Astrocyte (in vitro differentiated cells and primary cell): ENCODE data around the gene CHRNB2. TPM values are rescaled to one million over a fixed set of nuclear protein-coding genes. Genes with fewer than 3 reads are reported as not detected.
"Not testable (repeated sequence)": the region's sequence is repeated elsewhere in the genome, so short reads cannot be mapped to it uniquely, and the experiment has no call there.

Experiments
- DNase-seq: peaks from one replicate; pipeline ENCODE4 v3.0.0-alpha.2; 2010; ENCODE audit warnings: low read depth
- FAIRE-seq: peaks from 2 replicates; lab custom pipeline; 2011; peaks lifted over from hg19 to GRCh38; lab: Jason Lieb, UNC
- H2AFZ ChIP-seq: 2 replicates; pipeline ENCODE4 v1.6.0; 2012; ENCODE audit warnings: low read depth, low read length, inconsistent platforms
- H3K27ac ChIP-seq: 2 replicates; pipeline ENCODE4 v1.5.1; 2011; ENCODE audit warnings: low read depth, low read length, inconsistent platforms
- H3K27me3 ChIP-seq: 2 replicates; pipeline ENCODE4 v1.6.0; 2011; ENCODE audit warnings: low read length, inconsistent platforms; ENCODE audit not compliant: insufficient read depth
- H3K36me3 ChIP-seq: 2 replicates; pipeline ENCODE4 v1.5.1; 2011; ENCODE audit warnings: low read length, inconsistent platforms; ENCODE audit not compliant: insufficient read depth
- H3K4me1 ChIP-seq: 2 replicates; pipeline ENCODE4 v1.5.1; 2011; ENCODE audit warnings: low read length, inconsistent platforms; ENCODE audit not compliant: insufficient read depth
- H3K4me2 ChIP-seq: 2 replicates; pipeline ENCODE4 v1.6.0; 2012; ENCODE audit warnings: low read length, inconsistent platforms
- H3K4me3 ChIP-seq: 2 replicates; pipeline ENCODE4 v1.5.1; 2011; ENCODE audit warnings: low read depth, mild to moderate bottlenecking, low read length, inconsistent platforms; ENCODE audit not compliant: insufficient read depth
- H3K79me2 ChIP-seq: 2 replicates; pipeline ENCODE4 v1.6.0; 2012; ENCODE audit warnings: mild to moderate bottlenecking, low read length, inconsistent platforms; ENCODE audit not compliant: insufficient read depth
- H3K9ac ChIP-seq: 2 replicates; pipeline ENCODE4 v1.6.0; 2012; ENCODE audit warnings: mild to moderate bottlenecking, low read length, inconsistent platforms
- H3K9me3 ChIP-seq: 2 replicates; pipeline ENCODE4 v1.5.1; 2012; ENCODE audit warnings: low read depth, mild to moderate bottlenecking, low read length, inconsistent platforms; ENCODE audit not compliant: insufficient read depth
- H4K20me1 ChIP-seq: 2 replicates; pipeline ENCODE4 v1.6.0; 2012; ENCODE audit warnings: low read length, inconsistent platforms; ENCODE audit not compliant: insufficient read depth
- H3K27ac Mint-ChIP-seq: one replicate; pipeline ENCODE4 v1.8.0; 2021; ENCODE audit warnings: mild to moderate bottlenecking, mixed read lengths; ENCODE audit not compliant: unreplicated experiment
- H3K27me3 Mint-ChIP-seq: one replicate; pipeline ENCODE4 v1.8.0; 2021; ENCODE audit warnings: low read depth, mixed read lengths; ENCODE audit not compliant: unreplicated experiment
- H3K36me3 Mint-ChIP-seq: one replicate; pipeline ENCODE4 v1.8.0; 2021; ENCODE audit warnings: low read depth, mixed read lengths; ENCODE audit not compliant: unreplicated experiment
- H3K4me1 Mint-ChIP-seq: one replicate; pipeline ENCODE4 v1.8.0; 2021; ENCODE audit warnings: low read depth, mixed read lengths; ENCODE audit not compliant: unreplicated experiment
- H3K4me3 Mint-ChIP-seq: one replicate; pipeline ENCODE4 v1.8.0; 2021; ENCODE audit warnings: mild to moderate bottlenecking, moderate library complexity, mixed read lengths; ENCODE audit not compliant: unreplicated experiment
- H3K9me3 Mint-ChIP-seq: one replicate; pipeline ENCODE4 v1.8.0; 2021; ENCODE audit warnings: mild to moderate bottlenecking, mixed read lengths; ENCODE audit not compliant: unreplicated experiment
- EZH2 ChIP-seq: IDR thresholded peaks from 2 replicates; pipeline ENCODE4 v1.6.1; 2012; ENCODE audit warnings: mild to moderate bottlenecking, low read length, inconsistent platforms; ENCODE audit not compliant: insufficient read depth
- total RNA-seq: library from RNA; stranded (reverse); gene quantifications from 2 replicates; pipeline ENCODE4 v1.2.1, GENCODE V29; 2021
- TF ChIP-seq, protein P1 (sequence below): IDR thresholded peaks from 2 replicates; pipeline ENCODE4 v1.5.1; 2011; ENCODE audit warnings: low read depth, mild to moderate bottlenecking, inconsistent platforms, low read length, moderate library complexity; ENCODE audit not compliant: insufficient read depth

Gene CHRNB2
- total RNA-seq, 1 donor from 2014 or later, result 0.20 TPM

GRCh38 chr1:154529308-154529707 is 38.3 kb upstream of the CHRNB2 start:
- H3K4me3 ChIP-seq, result no peak overlapping the region
- Mint-ChIP-seq H3K27ac (no peak overlapping the region), H3K27me3 (peaks cover 5% of the 10 kb centered on the region)

DNA sequence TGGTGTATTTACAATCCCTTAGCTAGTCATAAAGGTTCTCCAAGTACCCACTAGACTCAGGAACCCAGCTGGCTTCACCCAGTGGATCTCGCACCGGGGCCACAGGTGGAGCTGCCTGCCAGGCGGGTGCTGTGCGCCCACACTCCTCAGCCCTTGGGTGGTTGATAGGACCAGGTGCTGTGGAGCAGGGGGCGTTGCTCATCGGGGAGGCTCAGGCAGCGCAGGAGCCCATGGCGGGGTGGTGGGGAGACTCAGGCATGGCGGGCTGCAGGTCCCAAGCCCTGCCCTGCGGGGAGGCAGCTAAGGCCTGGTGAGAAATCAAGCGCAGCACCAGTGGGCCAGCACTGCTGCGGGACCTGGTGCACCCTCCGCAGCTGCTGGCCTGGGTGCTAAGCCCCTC is 35.6 kb upstream of the CHRNB2 start:
- H3K36me3 ChIP-seq, H3K4me1 ChIP-seq, H3K79me2 ChIP-seq, H3K4me1 Mint-ChIP-seq, FAIRE-seq, H4K20me1 ChIP-seq, H3K4me3 Mint-ChIP-seq, H3K4me2 ChIP-seq, H3K4me3 ChIP-seq, H3K27ac Mint-ChIP-seq, H3K9me3 ChIP-seq, DNase-seq, H3K27ac ChIP-seq, H3K9ac ChIP-seq, H2AFZ ChIP-seq, H3K36me3 Mint-ChIP-seq: not testable (repeated sequence)
- Mint-ChIP-seq H3K27me3 (peaks cover 15% of the 10 kb centered on the region), H3K9me3 (peaks cover 12% of the 10 kb centered on the region)
- H3K27me3 ChIP-seq, result peaks cover 12% of the 10 kb centered on the region

More at GRCh38 chr1:154529308-154529707, 38.3 kb upstream of the CHRNB2 start:
- TF ChIP-seq, protein P1, sequence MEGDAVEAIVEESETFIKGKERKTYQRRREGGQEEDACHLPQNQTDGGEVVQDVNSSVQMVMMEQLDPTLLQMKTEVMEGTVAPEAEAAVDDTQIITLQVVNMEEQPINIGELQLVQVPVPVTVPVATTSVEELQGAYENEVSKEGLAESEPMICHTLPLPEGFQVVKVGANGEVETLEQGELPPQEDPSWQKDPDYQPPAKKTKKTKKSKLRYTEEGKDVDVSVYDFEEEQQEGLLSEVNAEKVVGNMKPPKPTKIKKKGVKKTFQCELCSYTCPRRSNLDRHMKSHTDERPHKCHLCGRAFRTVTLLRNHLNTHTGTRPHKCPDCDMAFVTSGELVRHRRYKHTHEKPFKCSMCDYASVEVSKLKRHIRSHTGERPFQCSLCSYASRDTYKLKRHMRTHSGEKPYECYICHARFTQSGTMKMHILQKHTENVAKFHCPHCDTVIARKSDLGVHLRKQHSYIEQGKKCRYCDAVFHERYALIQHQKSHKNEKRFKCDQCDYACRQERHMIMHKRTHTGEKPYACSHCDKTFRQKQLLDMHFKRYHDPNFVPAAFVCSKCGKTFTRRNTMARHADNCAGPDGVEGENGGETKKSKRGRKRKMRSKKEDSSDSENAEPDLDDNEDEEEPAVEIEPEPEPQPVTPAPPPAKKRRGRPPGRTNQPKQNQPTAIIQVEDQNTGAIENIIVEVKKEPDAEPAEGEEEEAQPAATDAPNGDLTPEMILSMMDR, result no peak
- no peak for TF ChIP-seq EZH2
- Mint-ChIP-seq H3K4me1 (no peaks in the 10 kb centered on the region), H3K9me3 (peaks cover 7% of the 10 kb centered on the region), H3K4me3 (no peak overlapping the region), H3K36me3 (no peaks in the 10 kb centered on the region)
- no peak for DNase-seq
- Histone ChIP-seq H3K36me3 (no peaks in the 10 kb centered on the region), H3K9ac (no peak overlapping the region), H3K27me3 (peaks cover 5% of the 10 kb centered on the region), H3K79me2 (no peaks in the 10 kb centered on the region), H2AFZ (no peak overlapping the region), H3K4me2 (no peak overlapping the region), H3K4me1 (no peaks in the 10 kb centered on the region), H3K9me3 (no peaks in the 10 kb centered on the region), H3K27ac (no peak overlapping the region), H4K20me1 (no peaks in the 10 kb centered on the region)
- no peak for FAIRE-seq

GRCh38 chr1:154533952-154534844 is 33.4 kb upstream of the CHRNB2 start:
- Histone ChIP-seq H3K79me2 (no peaks in the 10 kb centered on the region), H3K27ac (no peak overlapping the region), H3K9me3 (no peaks in the 10 kb centered on the region), H3K27me3 (peaks cover 26% of the 10 kb centered on the region), H3K4me3 (no peak overlapping the region), H3K36me3 (no peaks in the 10 kb centered on the region), H3K9ac (no peak overlapping the region), H4K20me1 (no peaks in the 10 kb centered on the region), H3K4me1 (no peaks in the 10 kb centered on the region), H3K4me2 (no peak overlapping the region), H2AFZ (no peak overlapping the region)
- FAIRE-seq (no peak), DNase-seq (no peak)
- Mint-ChIP-seq H3K9me3 (peaks cover 12% of the 10 kb centered on the region), H3K4me1 (no peaks in the 10 kb centered on the region), H3K27ac (no peak overlapping the region), H3K27me3 (peaks cover 32% of the 10 kb centered on the region), H3K4me3 (no peak overlapping the region), H3K36me3 (no peaks in the 10 kb centered on the region)
- TF ChIP-seq EZH2, result no peak
- TF ChIP-seq, protein P1, result peak; percentile 32
